ENCODE results near the gene CORIN.

CORIN gene

GRCh38 chr4:47617607-47618006 lies 220.3 kb downstream of the CORIN start:
- Histone ChIP-seq H3K27me3 (replicated peaks; ENCODE audit: insufficient read depth, low read length) (no peaks in the 10 kb centered on the region), H3K4me2 (ENCODE audit: low read depth, low read length) (no peak overlapping the region), H3K27ac (ENCODE audit: low read length) (no peak overlapping the region), H2AFZ (ENCODE audit: low read length) (no peak overlapping the region), H3K9me2 (replicated peaks; ENCODE audit: insufficient read depth, low read length) (no peaks in the 10 kb centered on the region), H3K9me3 (replicated peaks; ENCODE audit: insufficient read depth, low read length) (no peaks in the 10 kb centered on the region), H3K79me2 (ENCODE audit: low read length) (no peaks in the 10 kb centered on the region), H4K20me1 (ENCODE audit: insufficient read depth, low read length) (no peaks in the 10 kb centered on the region), H3K36me3 (replicated peaks; ENCODE audit: insufficient read depth, low read length) (no peaks in the 10 kb centered on the region), H3F3A (ENCODE audit: insufficient read depth, low read length) (no peaks in the 10 kb centered on the region), H3K4me1 (ENCODE audit: low read length) (no peaks in the 10 kb centered on the region), H3K9ac (ENCODE audit: low read length) (no peak overlapping the region), H3K4me3 (ENCODE audit: low read length) (no peak overlapping the region)
- no peak for DNase-seq
- TF ChIP-seq, protein P1, sequence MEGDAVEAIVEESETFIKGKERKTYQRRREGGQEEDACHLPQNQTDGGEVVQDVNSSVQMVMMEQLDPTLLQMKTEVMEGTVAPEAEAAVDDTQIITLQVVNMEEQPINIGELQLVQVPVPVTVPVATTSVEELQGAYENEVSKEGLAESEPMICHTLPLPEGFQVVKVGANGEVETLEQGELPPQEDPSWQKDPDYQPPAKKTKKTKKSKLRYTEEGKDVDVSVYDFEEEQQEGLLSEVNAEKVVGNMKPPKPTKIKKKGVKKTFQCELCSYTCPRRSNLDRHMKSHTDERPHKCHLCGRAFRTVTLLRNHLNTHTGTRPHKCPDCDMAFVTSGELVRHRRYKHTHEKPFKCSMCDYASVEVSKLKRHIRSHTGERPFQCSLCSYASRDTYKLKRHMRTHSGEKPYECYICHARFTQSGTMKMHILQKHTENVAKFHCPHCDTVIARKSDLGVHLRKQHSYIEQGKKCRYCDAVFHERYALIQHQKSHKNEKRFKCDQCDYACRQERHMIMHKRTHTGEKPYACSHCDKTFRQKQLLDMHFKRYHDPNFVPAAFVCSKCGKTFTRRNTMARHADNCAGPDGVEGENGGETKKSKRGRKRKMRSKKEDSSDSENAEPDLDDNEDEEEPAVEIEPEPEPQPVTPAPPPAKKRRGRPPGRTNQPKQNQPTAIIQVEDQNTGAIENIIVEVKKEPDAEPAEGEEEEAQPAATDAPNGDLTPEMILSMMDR (IDR thresholded peaks at IDR 0.05; ENCODE audit: low read length): no peak
- no peak for TF ChIP-seq EZH2 (optimal IDR thresholded peaks at IDR 0.05; ENCODE audit: low read depth, low read length)
- TF ChIP-seq EZH2phosphoT487 (IDR thresholded peaks at IDR 0.05; ENCODE audit: low read length): no peak

GRCh38 chr4:47615385-47615784 lies 222.5 kb downstream of the CORIN start:
- H3K79me2 ChIP-seq (ENCODE audit: low read length): no peaks in the 10 kb centered on the region
- H3K27ac ChIP-seq (ENCODE audit: low read length): no peak overlapping the region
- H3K4me3 ChIP-seq (ENCODE audit: low read length): no peak overlapping the region
- no peak overlapping the region for H3K4me2 ChIP-seq (ENCODE audit: low read depth, low read length)
- no peak for TF ChIP-seq EZH2phosphoT487 (IDR thresholded peaks at IDR 0.05; ENCODE audit: low read length)
- no peak for TF ChIP-seq EZH2 (optimal IDR thresholded peaks at IDR 0.05; ENCODE audit: low read depth, low read length)
- TF ChIP-seq, protein P1 (IDR thresholded peaks at IDR 0.05; ENCODE audit: low read length): no peak
- no peaks in the 10 kb centered on the region for H3K9me3 ChIP-seq (replicated peaks; ENCODE audit: insufficient read depth, low read length)
- no peak overlapping the region for H3K9ac ChIP-seq (ENCODE audit: low read length)
- no peaks in the 10 kb centered on the region for H3K9me2 ChIP-seq (replicated peaks; ENCODE audit: insufficient read depth, low read length)
- no peaks in the 10 kb centered on the region for H4K20me1 ChIP-seq (ENCODE audit: insufficient read depth, low read length)
- no peaks in the 10 kb centered on the region for H3K4me1 ChIP-seq (ENCODE audit: low read length)
- no peak for DNase-seq
- no peaks in the 10 kb centered on the region for H3K27me3 ChIP-seq (replicated peaks; ENCODE audit: insufficient read depth, low read length)
- H2AFZ ChIP-seq (ENCODE audit: low read length): no peak overlapping the region
- H3K36me3 ChIP-seq (replicated peaks; ENCODE audit: insufficient read depth, low read length): no peaks in the 10 kb centered on the region
- H3F3A ChIP-seq (ENCODE audit: insufficient read depth, low read length): no peaks in the 10 kb centered on the region

- Histone ChIP-seq H3K9ac (ENCODE audit: low read length) (no peak overlapping the region), H3K9me2 (replicated peaks; ENCODE audit: insufficient read depth, low read length) (no peaks in the 10 kb centered on the region), H2AFZ (ENCODE audit: low read length) (no peak overlapping the region), H3K79me2 (ENCODE audit: low read length) (no peaks in the 10 kb centered on the region), H3K27me3 (replicated peaks; ENCODE audit: insufficient read depth, low read length) (no peaks in the 10 kb centered on the region), H4K20me1 (ENCODE audit: insufficient read depth, low read length) (no peaks in the 10 kb centered on the region), H3K27ac (ENCODE audit: low read length) (no peak overlapping the region), H3K4me2 (ENCODE audit: low read depth, low read length) (no peak overlapping the region), H3K9me3 (replicated peaks; ENCODE audit: insufficient read depth, low read length) (no peaks in the 10 kb centered on the region), H3K4me1 (ENCODE audit: low read length) (no peaks in the 10 kb centered on the region), H3K36me3 (replicated peaks; ENCODE audit: insufficient read depth, low read length) (no peaks in the 10 kb centered on the region), H3F3A (ENCODE audit: insufficient read depth, low read length) (no peaks in the 10 kb centered on the region), H3K4me3 (ENCODE audit: low read length) (no peak overlapping the region)
- no peak for DNase-seq
- TF ChIP-seq, protein P1 (IDR thresholded peaks at IDR 0.05; ENCODE audit: low read length): no peak
- TF ChIP-seq EZH2phosphoT487 (IDR thresholded peaks at IDR 0.05; ENCODE audit: low read length): no peak
- TF ChIP-seq EZH2 (optimal IDR thresholded peaks at IDR 0.05; ENCODE audit: low read depth, low read length): no peak
Observed at GRCh38 chr4:47612116-47613023, 225.5 kb downstream of the CORIN start.

All from MM.1S (cell line).